ENCODE results near the gene ATF5. TPM values are rescaled to one million over a fixed set of nuclear protein-coding genes. Genes with fewer than 3 reads are reported as not detected.

The ATF5 gene
- polyA plus RNA-seq, 1 experiment: 6.3 TPM

- H3K4me3 ChIP-seq (ENCODE audit: low read depth, low read length): no peak overlapping the region
- CTCF ChIA-PET: no interaction called here
- H3K9me3 ChIP-seq (ENCODE audit: control insufficient read depth, insufficient read depth, low read length): peaks cover 5% of the 10 kb centered on the region; the same call in 1 of the 2 replicates
- DNase-seq (ENCODE audit: low read depth, low spot score): no peak
- POLR2A ChIA-PET: no interaction called here
- no peaks in the 10 kb centered on the region for H3K27me3 ChIP-seq (ENCODE audit: control insufficient read depth, insufficient read depth, low read length)
- no peak for TF ChIP-seq CTCF (IDR thresholded peaks at IDR 0.05; ENCODE audit: low read depth, low read length)
- H3K27ac ChIP-seq (ENCODE audit: low read depth, low read length): no peak overlapping the region
Measured at GRCh38 chr19:49932041-49932451, 3.0 kb downstream of the ATF5 start.

GRCh38 chr19:49932731-49933131, 3.7 kb downstream of the ATF5 start:
- H3K4me3 ChIP-seq (ENCODE audit: low read depth, low read length): no peak overlapping the region
- peaks cover 5% of the 10 kb centered on the region; the same call in 1 of the 2 replicates for H3K9me3 ChIP-seq (ENCODE audit: control insufficient read depth, insufficient read depth, low read length)
- no peak overlapping the region for H3K27ac ChIP-seq (ENCODE audit: low read depth, low read length)
- no peak for DNase-seq (ENCODE audit: low read depth, low spot score)
- no peaks in the 10 kb centered on the region for H3K27me3 ChIP-seq (ENCODE audit: control insufficient read depth, insufficient read depth, low read length)
- ChIA-PET CTCF (interaction anchor here (1.5 kb wide), 1 partner anchor 51 kb away, joined by 3 read pairs; no protein-coding TSS in a partner anchor), POLR2A (no interaction called here)
- no peak for TF ChIP-seq CTCF (IDR thresholded peaks at IDR 0.05; ENCODE audit: low read depth, low read length)

- no peak for DNase-seq (ENCODE audit: low read depth, low spot score)
- Histone ChIP-seq H3K27ac (ENCODE audit: low read depth, low read length) (no peak overlapping the region), H3K27me3 (ENCODE audit: control insufficient read depth, insufficient read depth, low read length) (no peaks in the 10 kb centered on the region), H3K4me3 (ENCODE audit: low read depth, low read length) (no peak overlapping the region), H3K9me3 (ENCODE audit: control insufficient read depth, insufficient read depth, low read length) (peaks cover 5% of the 10 kb centered on the region; the same call in 1 of the 2 replicates)
- POLR2A ChIA-PET: no interaction called here
- CTCF ChIA-PET: interaction anchor here (0.5 to 1.5 kb wide), 2 partner anchors 50 to 658 kb away, joined by 3 read pairs; no protein-coding TSS in a partner anchor
- no peak for TF ChIP-seq CTCF (IDR thresholded peaks at IDR 0.05; ENCODE audit: low read depth, low read length)
Measured at GRCh38 chr19:49933643-49934042, 4.6 kb downstream of the ATF5 start.

- no peak overlapping the region for H3K27ac ChIP-seq (ENCODE audit: low read depth, low read length)
- H3K4me3 ChIP-seq (ENCODE audit: low read depth, low read length): no peak overlapping the region
- no peak for TF ChIP-seq CTCF (IDR thresholded peaks at IDR 0.05; ENCODE audit: low read depth, low read length)
- no peak for DNase-seq (ENCODE audit: low read depth, low spot score)
- H3K9me3 ChIP-seq (ENCODE audit: control insufficient read depth, insufficient read depth, low read length): no peaks in the 10 kb centered on the region; the same call in 1 of the 2 replicates
- POLR2A ChIA-PET: no interaction called here
- H3K27me3 ChIP-seq (ENCODE audit: control insufficient read depth, insufficient read depth, low read length): peaks cover 2% of the 10 kb centered on the region
- CTCF ChIA-PET: interaction anchor here (0.6 kb wide), 1 partner anchor 18 kb away, joined by 3 read pairs; no protein-coding TSS in a partner anchor
Measured at GRCh38 chr19:49936549-49936948, 7.5 kb downstream of the ATF5 start.

GRCh38 chr19:49937750-49938381, 8.9 kb downstream of the ATF5 start:
- Histone ChIP-seq H3K4me3 (ENCODE audit: low read depth, low read length) (peak overlapping the region; percentile 41), H3K9me3 (ENCODE audit: control insufficient read depth, insufficient read depth, low read length) (no peaks in the 10 kb centered on the region; the same call in 1 of the 2 replicates), H3K27me3 (ENCODE audit: control insufficient read depth, insufficient read depth, low read length) (peaks cover 2% of the 10 kb centered on the region), H3K27ac (ENCODE audit: low read depth, low read length) (no peak overlapping the region)
- POLR2A ChIA-PET: no interaction called here
- CTCF ChIA-PET: interaction anchor here (0.5 to 3.0 kb wide), 30 partner anchors 9 to 377 kb away, joined by 3 to 28 read pairs (median 4); partner anchors contain the start of genes ATF5, NUP62 and ZNF473
- TF ChIP-seq CTCF (IDR thresholded peaks at IDR 0.05; ENCODE audit: low read depth, low read length): peak; percentile 98
- peak; percentile 24 for DNase-seq (ENCODE audit: low read depth, low spot score)
